CD4-positive, alpha-beta T cell (primary cell): ENCODE measurements around the gene MAMDC4. TPM values are rescaled to one million over a fixed set of nuclear protein-coding genes. Genes with fewer than 3 reads are reported as not detected.
A peak's percentile ranks its signal among the peaks of the same experiment; 100 is the strongest.
"Not testable (repeated sequence)": the region's sequence is repeated elsewhere in the genome, so short reads cannot be mapped to it uniquely, and the experiment has no call there.

Experiments
- ATAC-seq: fragments of 200-7000 bp; cut with Tn5 transposase; one replicate; pipeline ENCODE4 v1.10.0; 2022; ENCODE audit warnings: mild to moderate bottlenecking; ENCODE audit not compliant: poor library complexity
- CTCF ChIA-PET: fragments of 350-600 bp; sonication (Branson Sonifier 250); formaldehyde crosslinking; loops from one replicate; lab custom pipeline; 2021; ENCODE audit warnings: antibody characterized with exemption, inconsistent platforms; lab: Charles Lee
- POLR2A ChIA-PET: fragments of 350-600 bp; sonication (Branson Sonifier 250); formaldehyde crosslinking; loops from one replicate; lab custom pipeline; 2021; ENCODE audit warnings: antibody characterized with exemption, inconsistent platforms; lab: Charles Lee
- DNase-seq, 14 experiments: peaks; one replicate each; pipeline ENCODE4 v3.0.0-alpha.2; 2013 to 2020; ENCODE audit warnings: mixed read lengths in 2 of 14
- H3K27ac ChIP-seq, 2 donors: one replicate each; pipeline versions ENCODE4 v1.5.1 to v1.7.0; 2013; ENCODE audit warnings: low read length in 2 of 2, low read depth in 1 of 2, mild to moderate bottlenecking in 1 of 2
- H3K27me3 ChIP-seq, 2 experiments: 1 replicate in 1 of 2; 2 replicates in 1 of 2; pipeline versions ENCODE4 v1.6.1 to v1.7.0; 2013; ENCODE audit warnings: low read length in 2 of 2, control low read depth in 1 of 2, mild to moderate bottlenecking in 1 of 2, moderate library complexity in 1 of 2; ENCODE audit not compliant: insufficient read depth in 2 of 2, control insufficient read depth in 1 of 2
- H3K36me3 ChIP-seq: one replicate; pipeline ENCODE4 v1.6.1; 2013; ENCODE audit warnings: low read length, control low read depth; ENCODE audit not compliant: insufficient read depth
- H3K4me1 ChIP-seq: one replicate; pipeline ENCODE4 v1.6.1; 2013; ENCODE audit warnings: low read length, control low read depth; ENCODE audit not compliant: insufficient read depth
- H3K4me3 ChIP-seq: one replicate; pipeline ENCODE4 v1.5.1; 2013; ENCODE audit warnings: mild to moderate bottlenecking, low read length, moderate library complexity
- H3K9me3 ChIP-seq, 2 experiments: 1 replicate in 1 of 2; 2 replicates in 1 of 2; pipeline versions ENCODE4 v1.6.1 to v1.7.0; 2013; ENCODE audit warnings: low read length in 2 of 2, mild to moderate bottlenecking in 2 of 2, control low read depth in 1 of 2, moderate library complexity in 1 of 2; ENCODE audit not compliant: control insufficient read depth in 1 of 2, insufficient read depth in 1 of 2
- H3K27ac Mint-ChIP-seq: one replicate; pipeline ENCODE4 v1.8.0; 2020; ENCODE audit warnings: mixed read lengths
- H3K27me3 Mint-ChIP-seq: one replicate; pipeline ENCODE4 v1.8.0; 2021; ENCODE audit warnings: mixed read lengths
- H3K36me3 Mint-ChIP-seq: one replicate; pipeline ENCODE4 v1.8.0; 2021; ENCODE audit warnings: low read depth, mixed read lengths
- H3K4me1 Mint-ChIP-seq: one replicate; pipeline ENCODE4 v1.8.0; 2021; ENCODE audit warnings: low read depth, mixed read lengths
- H3K4me3 Mint-ChIP-seq: one replicate; pipeline ENCODE4 v1.8.0; 2020; ENCODE audit warnings: mild to moderate bottlenecking, mixed read lengths
- H3K9me3 Mint-ChIP-seq: one replicate; pipeline ENCODE4 v1.8.0; 2020; ENCODE audit warnings: mixed read lengths
- CTCF ChIP-seq: fragments of 200-600 bp; IDR thresholded peaks from one replicate; pipeline ENCODE4 v1.8.0; 2022; ENCODE audit warnings: antibody characterized with exemption, mild to moderate bottlenecking
- intact Hi-C, 2 experiments: fragments of 100-400 bp; cut with DNase I in 1 of 2; cut with micrococcal nuclease in 1 of 2; formaldehyde crosslinking; loops; one replicate each; pipeline versions ENCODE4 v1.15.1 to v1.9.0; 2023 to 2025; cut with DNase I, micrococcal nuclease
- total RNA-seq, 174 experiments: library from RNA in 2 of 174; stranded (reverse) in 2 of 174; gene quantifications; one replicate each; pipeline ENCODE4 v1.2.3 and lab custom pipeline; 2021 to 2026

Gene MAMDC4
- total RNA-seq, 2 experiments from 2014 or later, result 2.2 to 3.4 TPM

GRCh38 chr9:136840877-136841645 lies 11.1 kb upstream of the MAMDC4 start:
- Histone ChIP-seq H3K27ac (no peak overlapping the region), H3K27me3 (peaks cover 11 to 12% of the 10 kb centered on the region in 2 experiments), H3K4me1 (peaks cover 36% of the 10 kb centered on the region), H3K4me3 (no peak overlapping the region), H3K36me3 (peaks cover 14% of the 10 kb centered on the region), H3K9me3 (no peaks in the 10 kb centered on the region)
- Mint-ChIP-seq H3K4me3 (no peak overlapping the region), H3K4me1 (peaks cover 15% of the 10 kb centered on the region), H3K9me3 (no peaks in the 10 kb centered on the region), H3K36me3 (peaks cover 5% of the 10 kb centered on the region), H3K27me3 (peaks cover 16% of the 10 kb centered on the region), H3K27ac (no peak overlapping the region)
- TF ChIP-seq CTCF, result no peak
- no peak for ATAC-seq
- CTCF ChIA-PET, result interaction anchor here (1.1 to 3.2 kb wide), 3 partner anchors 144 to 194 kb away, joined by 3 to 20 read pairs (median 6); partner anchors contain the start of gene CLIC3
- POLR2A ChIA-PET, result interaction anchor here (1.6 kb wide), 1 partner anchor 11 kb away, joined by 4 read pairs; the partner anchor contains the start of gene MAMDC4
- no peak for DNase-seq
- intact Hi-C loops, result loop anchor here (2.0 to 10.0 kb wide), 2 partner anchors 32 to 104 kb away; partner anchors contain the start of genes C8G (in 1 of the 2) and FBXW5 (in 1 of the 2)

DNA sequence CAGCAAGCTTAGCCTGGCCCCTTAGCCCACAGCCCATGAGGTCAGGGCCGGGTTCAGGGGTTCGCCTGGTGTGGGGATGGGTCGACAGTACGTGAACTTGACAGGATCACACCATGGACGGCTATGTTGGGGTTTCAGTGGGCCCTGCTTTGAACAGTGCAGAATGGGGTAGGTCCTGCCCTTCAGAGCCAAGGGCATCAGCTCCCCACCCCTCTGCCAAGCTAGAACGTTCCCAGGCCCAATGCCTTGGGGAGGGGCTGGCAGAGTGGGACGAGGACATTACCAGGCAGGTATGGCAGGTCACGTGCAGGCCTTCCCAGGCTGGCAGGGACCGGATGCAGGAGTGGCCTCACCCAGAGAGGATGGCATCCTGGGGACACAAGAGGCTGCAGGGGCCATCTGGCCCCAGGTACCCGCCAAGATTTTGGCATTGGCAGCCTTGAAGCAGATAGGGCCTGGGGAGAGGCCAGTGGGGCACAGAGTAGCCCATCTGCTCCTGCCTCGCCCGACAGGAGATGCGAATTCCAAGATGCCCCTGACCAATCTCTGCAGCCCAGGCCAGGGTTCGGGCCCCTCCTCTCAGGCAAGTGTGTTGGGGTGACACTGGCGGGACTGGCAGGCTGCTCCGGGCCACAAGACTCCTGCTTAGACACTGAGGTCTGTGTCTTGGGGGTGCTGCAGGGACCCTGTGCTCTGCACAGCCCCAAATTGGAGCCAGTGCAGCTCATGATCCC lies 10.3 kb upstream of the MAMDC4 start:
- Mint-ChIP-seq H3K27me3 (peaks cover 21% of the 10 kb centered on the region), H3K4me3 (peak overlapping the region; percentile 89), H3K4me1 (peaks cover 15% of the 10 kb centered on the region), H3K27ac (peak overlapping the region; percentile 30)
- H3K36me3 Mint-ChIP-seq, H3K9me3 ChIP-seq, H3K9me3 Mint-ChIP-seq, H3K27ac ChIP-seq, ATAC-seq, DNase-seq: not testable (repeated sequence)
- peak overlapping the region; percentile 77 for H3K4me3 ChIP-seq
- H3K36me3 ChIP-seq, result peaks cover 14% of the 10 kb centered on the region
- peaks cover 11 to 14% of the 10 kb centered on the region in 2 experiments for H3K27me3 ChIP-seq
- CTCF ChIA-PET, result interaction anchor here (0.9 to 3.2 kb wide), 26 partner anchors 19 to 246 kb away, joined by 3 to 20 read pairs (median 5); partner anchors contain the start of genes CLIC3, FBXW5, FUT7 and MAN1B1
- intact Hi-C loops, result loop anchor here (1.0 to 10.0 kb wide), 4 partner anchors 33 to 193 kb away; partner anchors contain the start of genes C8G (in 1 of the 2) and FBXW5 (in 1 of the 2)
- POLR2A ChIA-PET, result interaction anchor here (0.7 to 2.7 kb wide), 8 partner anchors 10 to 193 kb away, joined by 3 to 11 read pairs (median 4); partner anchors contain the start of genes FBXW5, MAMDC4 and RABL6
- H3K4me1 ChIP-seq, result peaks cover 41% of the 10 kb centered on the region

GRCh38 chr9:136842380-136842948 lies 9.7 kb upstream of the MAMDC4 start, which contains the start of gene AJM1:
TSS of gene AJM1 (plus strand) at chr9:136842478. CDS start at chr9:136844415, 1,937 bp downstream.
- H3K36me3 ChIP-seq, result peaks cover 14% of the 10 kb centered on the region
- H3K9me3 Mint-ChIP-seq, H3K27ac ChIP-seq, H3K9me3 ChIP-seq, H3K36me3 Mint-ChIP-seq: not testable (repeated sequence)
- peak; percentile 91 for ATAC-seq
- peaks cover 16% of the 10 kb centered on the region for H3K4me1 Mint-ChIP-seq
- CTCF ChIA-PET, result interaction anchor here (0.5 to 3.2 kb wide), 31 partner anchors 18 to 245 kb away, joined by 3 to 20 read pairs (median 4); partner anchors contain the start of genes ABCA2, CLIC3, FBXW5 and FUT7
- DNase-seq, result peak; percentile 63 to 90 (median 76)
- H3K4me1 ChIP-seq, result peaks cover 47% of the 10 kb centered on the region
- TF ChIP-seq CTCF, result peak; percentile 82
- intact Hi-C loops, result loop anchor here in 1 of 2 experiments (1.0 to 10.0 kb wide), 3 partner anchors 40 to 193 kb away; partner anchors contain the start of genes C8G and FBXW5
- peak within 1 kb of the TSS; percentile 77 for H3K4me3 ChIP-seq
- peaks cover 22% of the 10 kb centered on the region for H3K27me3 Mint-ChIP-seq
- peak within 1 kb of the TSS; percentile 30 for H3K27ac Mint-ChIP-seq
- H3K27me3 ChIP-seq, result peaks cover 13 to 15% of the 10 kb centered on the region in 2 experiments
- POLR2A ChIA-PET, result interaction anchor here (0.7 to 2.7 kb wide), 10 partner anchors 9 to 193 kb away, joined by 3 to 11 read pairs (median 4); partner anchors contain the start of genes FBXW5, MAMDC4, RABL6 and TMEM141
- H3K4me3 Mint-ChIP-seq, result peak within 1 kb of the TSS; percentile 89

DNA sequence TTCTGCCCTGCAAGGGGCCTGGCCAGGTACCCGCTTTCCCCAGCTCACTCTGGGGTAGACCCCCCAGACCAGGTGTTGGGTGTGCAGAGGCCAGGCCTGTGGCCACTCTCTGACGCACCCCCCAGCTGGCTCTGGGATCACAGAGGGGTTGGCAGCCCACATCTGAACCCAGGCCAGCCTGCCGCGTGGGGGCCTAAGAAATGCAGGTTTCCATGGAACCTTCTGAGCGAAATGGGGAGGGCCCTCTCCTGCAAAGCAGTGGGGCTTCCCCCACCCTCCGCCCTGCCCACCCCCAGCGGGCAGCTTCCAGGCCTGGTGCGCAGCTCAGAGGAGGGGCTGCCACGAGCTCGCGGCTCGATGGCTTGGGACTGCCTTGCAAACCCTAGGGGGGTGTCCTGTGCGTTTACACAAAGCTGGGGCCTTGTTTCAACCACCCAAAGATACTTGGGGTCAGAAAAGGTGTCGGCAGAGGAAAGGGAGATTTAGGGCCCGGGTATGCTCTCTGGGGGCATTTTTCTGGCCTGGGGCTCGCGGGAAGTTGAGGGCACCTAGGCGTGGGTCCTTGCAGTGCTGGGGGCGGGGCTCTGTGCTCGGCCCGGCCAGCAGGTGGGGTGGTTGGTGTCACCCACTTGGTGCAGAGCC lies 8.9 kb upstream of the MAMDC4 start:
- H3K27ac ChIP-seq, ATAC-seq, H3K36me3 Mint-ChIP-seq, H3K36me3 ChIP-seq, DNase-seq, H3K9me3 Mint-ChIP-seq, H3K27ac Mint-ChIP-seq: not testable (repeated sequence)
- Mint-ChIP-seq H3K4me3 (peak overlapping the region; percentile 75), H3K4me1 (peaks cover 21% of the 10 kb centered on the region), H3K27me3 (peaks cover 27% of the 10 kb centered on the region)
- POLR2A ChIA-PET, result interaction anchor here (1.1 to 2.7 kb wide), 6 partner anchors 35 to 192 kb away, joined by 3 to 11 read pairs (median 5); partner anchors contain the start of genes FBXW5, RABL6 and TMEM141
- Histone ChIP-seq H3K9me3 (peaks cover 0 to 14% of the 10 kb centered on the region in 2 experiments), H3K4me3 (peak overlapping the region; percentile 24), H3K27me3 (peaks cover 15 to 23% of the 10 kb centered on the region in 2 experiments), H3K4me1 (peaks cover 56% of the 10 kb centered on the region)
- intact Hi-C loops, result loop anchor here in 1 of 2 experiments (2.0 to 10.0 kb wide), 2 partner anchors 40 to 102 kb away; partner anchors contain the start of genes C8G and FBXW5
- CTCF ChIA-PET, result interaction anchor here (0.9 to 3.2 kb wide), 10 partner anchors 18 to 191 kb away, joined by 3 to 20 read pairs (median 4); partner anchors contain the start of gene ABCA2
